Esophagus muscularis mucosa (tissue), 4 donors: ENCODE measurements around the gene CD180. TPM values are rescaled to one million over a fixed set of nuclear protein-coding genes. Genes with fewer than 3 reads are reported as not detected.

Experiments used
- DNase-seq: peaks from one replicate; pipeline ENCODE4 v3.0.0-alpha.2; 2017; ENCODE audit errors: extremely low spot score
- H3K27ac ChIP-seq, 4 donors: fragments of 200-600 bp; sonication (generic); replicated peaks in 1 of 4; 1 replicate in 3 of 4; 2 replicates in 1 of 4; pipeline ENCODE4 v1.5.1; 2016 to 2019; ENCODE audit warnings: mild to moderate bottlenecking in 1 of 4
- H3K27me3 ChIP-seq, 4 donors: fragments of 200-600 bp; sonication (generic); one replicate each; pipeline versions ENCODE4 v1.5.1 to v1.6.0; 2016 to 2019
- H3K36me3 ChIP-seq, 4 donors: fragments of 200-600 bp; sonication (generic); one replicate each; pipeline ENCODE4 v1.5.1; 2016 to 2019
- H3K4me1 ChIP-seq, 4 donors: fragments of 200-600 bp; sonication (generic); one replicate each; pipeline ENCODE4 v1.5.1; 2016 to 2019
- H3K4me3 ChIP-seq, 4 donors: fragments of 200-600 bp; sonication (generic); 1 replicate in 2 of 4; 2 replicates in 2 of 4; pipeline ENCODE4 v1.5.1; 2016 to 2019; ENCODE audit warnings: mild to moderate bottlenecking in 4 of 4, moderate library complexity in 1 of 4
- H3K9me3 ChIP-seq, 4 donors: fragments of 200-600 bp; sonication (generic); 1 replicate in 3 of 4; 2 replicates in 1 of 4; pipeline ENCODE4 v1.5.1; 2016 to 2019
- CTCF ChIP-seq, 3 experiments: fragments of 200-600 bp in 2 of 3; fragments of 450-650 bp in 1 of 3; sonication (generic) in 2 of 3; IDR thresholded peaks; one replicate each; pipeline ENCODE4 v1.5.1; 2017 to 2019; ENCODE audit warnings: antibody characterized with exemption in 3 of 3, mild to moderate bottlenecking in 2 of 3, moderate library complexity in 1 of 3
- EP300 ChIP-seq: sonication (generic); formaldehyde crosslinking; IDR thresholded peaks from one replicate; pipeline ENCODE4 v1.6.1; 2017; ENCODE audit warnings: antibody characterized with exemption
- POLR2A ChIP-seq: fragments of 450-650 bp; IDR thresholded peaks from one replicate; pipeline ENCODE4 v1.6.1; 2017; ENCODE audit warnings: antibody characterized with exemption, moderate library complexity, mild to moderate bottlenecking, low read depth
- POLR2AphosphoS5 ChIP-seq, 2 donors: sonication (generic); formaldehyde crosslinking; IDR thresholded peaks; one replicate each; pipeline ENCODE4 v1.6.1; 2017; ENCODE audit warnings: antibody characterized with exemption in 2 of 2
- WGBS: methylation state at CpG from one replicate; pipeline ENCODE4 v1.1.5; 2018; 5-methylcytosine and 5-hydroxymethylcytosine counted together
- intact Hi-C: fragments of 100-400 bp; cut with DNase I; formaldehyde crosslinking; loops from one replicate; pipeline ENCODE4 v1.15.1; 2023
- total RNA-seq, 4 donors: library from RNA; depleted of rRNA; stranded (reverse); fragments of >200 nt; gene quantifications; one replicate each; pipeline versions ENCODE4 v1.1.0 to v1.2.1, GENCODE V29; 2016

Gene CD180
- total RNA-seq, 4 donors from 2014 or later = 0.42 to 1.8 (median 0.67) TPM

- Histone ChIP-seq H3K27ac (no peak overlapping the region), H3K27me3 (no peaks in the 10 kb centered on the region), H3K4me3 (no peak overlapping the region), H3K4me1 (peaks cover 0 to 7% (median 7%) of the 10 kb centered on the region in 4 donors), H3K9me3 (no peaks in the 10 kb centered on the region), H3K36me3 (no peaks in the 10 kb centered on the region)
- intact Hi-C loops = loop anchor here (2.0 to 10.0 kb wide), 4 partner anchors 52 to 904 kb away; no protein-coding TSS in a partner anchor
- DNase-seq = no peak
- WGBS = 89% methylated on average over 3 of the region's 3 CpGs
- TF ChIP-seq EP300 (no peak), POLR2AphosphoS5 (IDR thresholded peaks at IDR 0.05) (no peak), CTCF (IDR thresholded peaks at IDR 0.05) (no peak), POLR2A (no peak)
Measured at GRCh38 chr5:67208403-67208802, 11.8 kb upstream of the CD180 start.

GRCh38 chr5:67206929-67207328, 10.3 kb upstream of the CD180 start:
- 78% methylated on average over 4 of the region's 4 CpGs for WGBS
- Histone ChIP-seq H3K9me3 (no peaks in the 10 kb centered on the region), H3K4me1 (peaks cover 0 to 7% (median 7%) of the 10 kb centered on the region in 4 donors), H3K27ac (no peak overlapping the region), H3K4me3 (no peak overlapping the region), H3K27me3 (no peaks in the 10 kb centered on the region), H3K36me3 (no peaks in the 10 kb centered on the region)
- TF ChIP-seq CTCF (IDR thresholded peaks at IDR 0.05) (no peak), EP300 (no peak), POLR2A (no peak), POLR2AphosphoS5 (IDR thresholded peaks at IDR 0.05) (no peak)
- no peak for DNase-seq
- intact Hi-C loops = loop anchor here (5.0 to 10.0 kb wide), 3 partner anchors 220 to 902 kb away; no protein-coding TSS in a partner anchor

GRCh38 chr5:67206461-67206860, 9.9 kb upstream of the CD180 start:
- no peaks in the 10 kb centered on the region for H3K27me3 ChIP-seq
- no peak overlapping the region for H3K27ac ChIP-seq
- H3K9me3 ChIP-seq = no peaks in the 10 kb centered on the region
- no peak for DNase-seq
- no peaks in the 10 kb centered on the region for H3K36me3 ChIP-seq
- intact Hi-C loops = loop anchor here (5.0 to 10.0 kb wide), 3 partner anchors 219 to 902 kb away; no protein-coding TSS in a partner anchor
- TF ChIP-seq POLR2A = no peak
- TF ChIP-seq POLR2AphosphoS5 (IDR thresholded peaks at IDR 0.05) = no peak
- TF ChIP-seq CTCF (IDR thresholded peaks at IDR 0.05) = no peak
- TF ChIP-seq EP300 = no peak
- 87% methylated on average over 2 of the region's 2 CpGs for WGBS
- H3K4me1 ChIP-seq = peaks cover 0 to 7% (median 7%) of the 10 kb centered on the region in 4 donors
- no peak overlapping the region for H3K4me3 ChIP-seq

- peaks cover 0 to 7% (median 7%) of the 10 kb centered on the region in 4 donors for H3K4me1 ChIP-seq
- H3K27ac ChIP-seq = no peak overlapping the region
- no peaks in the 10 kb centered on the region for H3K27me3 ChIP-seq
- no peaks in the 10 kb centered on the region for H3K9me3 ChIP-seq
- 86% methylated on average over 1 of the region's 3 CpGs for WGBS
- intact Hi-C loops = loop anchor here (5.0 to 10.0 kb wide), 3 partner anchors 219 to 901 kb away; no protein-coding TSS in a partner anchor
- TF ChIP-seq EP300 (no peak), POLR2A (no peak), POLR2AphosphoS5 (IDR thresholded peaks at IDR 0.05) (no peak), CTCF (IDR thresholded peaks at IDR 0.05) (no peak)
- DNase-seq = no peak
- no peaks in the 10 kb centered on the region for H3K36me3 ChIP-seq
- no peak overlapping the region for H3K4me3 ChIP-seq
Measured at GRCh38 chr5:67205981-67206380, 9.4 kb upstream of the CD180 start.

- Histone ChIP-seq H3K27ac (no peak overlapping the region), H3K36me3 (no peaks in the 10 kb centered on the region), H3K27me3 (no peaks in the 10 kb centered on the region), H3K9me3 (no peaks in the 10 kb centered on the region), H3K4me1 (peaks cover 0 to 7% (median 7%) of the 10 kb centered on the region in 4 donors), H3K4me3 (no peak overlapping the region)
- TF ChIP-seq POLR2A = no peak
- TF ChIP-seq EP300 = no peak
- no peak for TF ChIP-seq CTCF (IDR thresholded peaks at IDR 0.05)
- no peak for TF ChIP-seq POLR2AphosphoS5 (IDR thresholded peaks at IDR 0.05)
- intact Hi-C loops = loop anchor here (5.0 to 10.0 kb wide), 3 partner anchors 218 to 900 kb away; no protein-coding TSS in a partner anchor
- 78% methylated on average over 5 of the region's 5 CpGs for WGBS
- no peak for DNase-seq
Measured at GRCh38 chr5:67204821-67205220, 8.2 kb upstream of the CD180 start.
